Activated T-helper 1 cell treated with anti-CD3 and anti-CD28 coated beads, Interleukin-12 subunit alpha, Interleukin-12 subunit beta, Interleukin-2, Interleukin-4 antibody, amounts not matched to agents 30 ng/mL and 10 ng/mL and 1 ng/mL, durations not matched to agents 14 hours and 24 hours and 36 hours (primary cell): ENCODE data around the gene LGR5. TPM values are rescaled to one million over a fixed set of nuclear protein-coding genes. Genes with fewer than 3 reads are reported as not detected.
A peak's percentile ranks its signal among the peaks of the same experiment; 100 is the strongest.

ENCODE experiments used
- DNase-seq: peaks from one replicate; pipeline ENCODE4 v3.0.0; 2021; ENCODE audit warnings: low spot score
- H3K27ac Mint-ChIP-seq: one replicate; pipeline ENCODE4 v1.8.0; 2021; ENCODE audit warnings: mild to moderate bottlenecking, mixed read lengths
- H3K27me3 Mint-ChIP-seq: one replicate; pipeline ENCODE4 v1.8.0; 2022; ENCODE audit warnings: mild to moderate bottlenecking, moderate library complexity, mixed read lengths; ENCODE audit not compliant: insufficient read depth
- H3K36me3 Mint-ChIP-seq: one replicate; pipeline ENCODE4 v1.8.0; 2021; ENCODE audit warnings: low read depth, mixed read lengths
- H3K4me1 Mint-ChIP-seq: one replicate; pipeline ENCODE4 v1.8.0; 2021; ENCODE audit warnings: low read depth, mixed read lengths
- H3K4me3 Mint-ChIP-seq: one replicate; pipeline ENCODE4 v1.8.0; 2021; ENCODE audit warnings: mild to moderate bottlenecking, moderate library complexity, mixed read lengths
- H3K9me3 Mint-ChIP-seq: one replicate; pipeline ENCODE4 v1.8.0; 2021; ENCODE audit warnings: mixed read lengths
- intact Hi-C: fragments of 100-400 bp; cut with micrococcal nuclease; formaldehyde crosslinking; loops from one replicate; pipeline ENCODE4 v1.15.1; 2024
- total RNA-seq: library from RNA; stranded (reverse); gene quantifications from 2 replicates; pipeline ENCODE4 v1.2.3, GENCODE V29; 2022

Gene LGR5
- total RNA-seq = not detected in 2 replicates

GRCh38 chr12:71439613-71440344 is at the start of gene LGR5:
Gene LGR5, plus strand, starts transcription at chr12:71439798. Its CDS starts 283 bp downstream, at chr12:71440081.
- no peak for DNase-seq
- Mint-ChIP-seq H3K27me3 (peaks cover 58% of the 10 kb centered on the region), H3K27ac (peak within 1 kb of the TSS; percentile 52), H3K4me1 (peaks cover 18% of the 10 kb centered on the region), H3K9me3 (peaks cover 23% of the 10 kb centered on the region), H3K36me3 (no peaks in the 10 kb centered on the region), H3K4me3 (peak within 1 kb of the TSS; percentile 69)
- intact Hi-C loops = no loop called here

- intact Hi-C loops = loop anchor here (2.0 to 5.0 kb wide), 2 partner anchors 660 to 1514 kb away; no protein-coding TSS in a partner anchor
- H3K4me1 Mint-ChIP-seq = no peaks in the 10 kb centered on the region
- no peak for DNase-seq
- H3K4me3 Mint-ChIP-seq = no peak overlapping the region
- H3K36me3 Mint-ChIP-seq = no peaks in the 10 kb centered on the region
- no peaks in the 10 kb centered on the region for H3K9me3 Mint-ChIP-seq
- H3K27me3 Mint-ChIP-seq = peaks cover 1% of the 10 kb centered on the region
- H3K27ac Mint-ChIP-seq = no peak overlapping the region
These were observed 47.0 kb upstream of the LGR5 start for GRCh38 chr12:71392521-71393145.

GRCh38 chr12:71393625-71394024 is 46.0 kb upstream of the LGR5 start:
- no peaks in the 10 kb centered on the region for H3K36me3 Mint-ChIP-seq
- H3K27ac Mint-ChIP-seq = no peak overlapping the region
- H3K9me3 Mint-ChIP-seq = no peaks in the 10 kb centered on the region
- H3K4me1 Mint-ChIP-seq = no peaks in the 10 kb centered on the region
- intact Hi-C loops = loop anchor here (2.0 to 5.0 kb wide), 2 partner anchors 661 to 1515 kb away; no protein-coding TSS in a partner anchor
- no peaks in the 10 kb centered on the region for H3K27me3 Mint-ChIP-seq
- no peak overlapping the region for H3K4me3 Mint-ChIP-seq
- no peak for DNase-seq

GRCh38 chr12:71397433-71397954 is 42.1 kb upstream of the LGR5 start:
- intact Hi-C loops = no loop called here
- Mint-ChIP-seq H3K27me3 (no peaks in the 10 kb centered on the region), H3K36me3 (no peaks in the 10 kb centered on the region), H3K9me3 (no peaks in the 10 kb centered on the region), H3K27ac (no peak overlapping the region), H3K4me3 (no peak overlapping the region), H3K4me1 (no peaks in the 10 kb centered on the region)
- no peak for DNase-seq

GRCh38 chr12:71399197-71399596 is 40.4 kb upstream of the LGR5 start:
- no peak overlapping the region for H3K27ac Mint-ChIP-seq
- intact Hi-C loops = no loop called here

GRCh38 chr12:71400481-71400880 is 39.1 kb upstream of the LGR5 start:
- no peak for DNase-seq
- Mint-ChIP-seq H3K4me1 (no peaks in the 10 kb centered on the region), H3K36me3 (no peaks in the 10 kb centered on the region), H3K4me3 (no peak overlapping the region), H3K27me3 (no peaks in the 10 kb centered on the region), H3K9me3 (no peaks in the 10 kb centered on the region), H3K27ac (no peak overlapping the region)
- intact Hi-C loops = no loop called here

More at GRCh38 chr12:71399197-71399596, 40.4 kb upstream of the LGR5 start:
- Mint-ChIP-seq H3K4me1 (no peaks in the 10 kb centered on the region), H3K9me3 (no peaks in the 10 kb centered on the region), H3K36me3 (no peaks in the 10 kb centered on the region), H3K27me3 (no peaks in the 10 kb centered on the region), H3K4me3 (no peak overlapping the region)
- DNase-seq = no peak

GRCh38 chr12:71405884-71406283 is 33.7 kb upstream of the LGR5 start:
- no peaks in the 10 kb centered on the region for H3K36me3 Mint-ChIP-seq
- DNase-seq = no peak
- H3K4me3 Mint-ChIP-seq = no peak overlapping the region
- H3K27me3 Mint-ChIP-seq = no peaks in the 10 kb centered on the region
- intact Hi-C loops = no loop called here
- H3K4me1 Mint-ChIP-seq = no peaks in the 10 kb centered on the region
- H3K27ac Mint-ChIP-seq = no peak overlapping the region
- H3K9me3 Mint-ChIP-seq = no peaks in the 10 kb centered on the region

- Mint-ChIP-seq H3K27me3 (peaks cover 10% of the 10 kb centered on the region), H3K9me3 (peaks cover 4% of the 10 kb centered on the region), H3K36me3 (no peaks in the 10 kb centered on the region), H3K4me3 (no peak overlapping the region), H3K4me1 (no peaks in the 10 kb centered on the region), H3K27ac (no peak overlapping the region)
- intact Hi-C loops = no loop called here
- DNase-seq = no peak
These were observed 31.9 kb upstream of the LGR5 start for GRCh38 chr12:71407732-71408131.

GRCh38 chr12:71410844-71411243 is 28.8 kb upstream of the LGR5 start:
- H3K4me3 Mint-ChIP-seq = no peak overlapping the region
- no peak overlapping the region for H3K27ac Mint-ChIP-seq
- peaks cover 10% of the 10 kb centered on the region for H3K27me3 Mint-ChIP-seq
- intact Hi-C loops = no loop called here
- H3K9me3 Mint-ChIP-seq = peaks cover 4% of the 10 kb centered on the region
- no peaks in the 10 kb centered on the region for H3K4me1 Mint-ChIP-seq
- H3K36me3 Mint-ChIP-seq = no peaks in the 10 kb centered on the region
- DNase-seq = no peak

GRCh38 chr12:71411635-71412034 is 28.0 kb upstream of the LGR5 start:
- no peak for DNase-seq
- Mint-ChIP-seq H3K36me3 (no peaks in the 10 kb centered on the region), H3K9me3 (peaks cover 4% of the 10 kb centered on the region), H3K27me3 (peaks cover 10% of the 10 kb centered on the region), H3K4me3 (no peak overlapping the region), H3K4me1 (no peaks in the 10 kb centered on the region), H3K27ac (no peak overlapping the region)
- intact Hi-C loops = no loop called here

- DNase-seq = no peak
These were observed 24.0 kb upstream of the LGR5 start for GRCh38 chr12:71415336-71416231.

GRCh38 chr12:71417181-71417580 is 22.4 kb upstream of the LGR5 start:
- H3K4me3 Mint-ChIP-seq = no peak overlapping the region
- peaks cover under 1% of the 10 kb centered on the region for H3K9me3 Mint-ChIP-seq
- no peaks in the 10 kb centered on the region for H3K4me1 Mint-ChIP-seq
- no peaks in the 10 kb centered on the region for H3K36me3 Mint-ChIP-seq
- intact Hi-C loops = no loop called here
- no peak for DNase-seq
- no peaks in the 10 kb centered on the region for H3K27me3 Mint-ChIP-seq
- no peak overlapping the region for H3K27ac Mint-ChIP-seq

More at GRCh38 chr12:71415336-71416231, 24.0 kb upstream of the LGR5 start:
- Mint-ChIP-seq H3K27me3 (peaks cover 10% of the 10 kb centered on the region), H3K9me3 (peaks cover 4% of the 10 kb centered on the region), H3K4me3 (no peak overlapping the region), H3K27ac (no peak overlapping the region), H3K36me3 (no peaks in the 10 kb centered on the region), H3K4me1 (no peaks in the 10 kb centered on the region)
- intact Hi-C loops = loop anchor here (1.0 kb wide), 2 partner anchors 221 to 332 kb away; no protein-coding TSS in a partner anchor
